NCI-H2227 treated with DMSO at 0.1 percent for 48 hours (cell line): ENCODE data around the gene ARNT2.
A peak's percentile ranks its signal among the peaks of the same experiment; 100 is the strongest.
"Not testable (repeated sequence)": the region's sequence is repeated elsewhere in the genome, so short reads cannot be mapped to it uniquely, and the experiment has no call there.

Experiments used
- DNase-seq: peaks from one replicate; lab custom pipeline; 2025; lab: John Stamatoyannopoulos, UW

The ARNT2 gene

DNA sequence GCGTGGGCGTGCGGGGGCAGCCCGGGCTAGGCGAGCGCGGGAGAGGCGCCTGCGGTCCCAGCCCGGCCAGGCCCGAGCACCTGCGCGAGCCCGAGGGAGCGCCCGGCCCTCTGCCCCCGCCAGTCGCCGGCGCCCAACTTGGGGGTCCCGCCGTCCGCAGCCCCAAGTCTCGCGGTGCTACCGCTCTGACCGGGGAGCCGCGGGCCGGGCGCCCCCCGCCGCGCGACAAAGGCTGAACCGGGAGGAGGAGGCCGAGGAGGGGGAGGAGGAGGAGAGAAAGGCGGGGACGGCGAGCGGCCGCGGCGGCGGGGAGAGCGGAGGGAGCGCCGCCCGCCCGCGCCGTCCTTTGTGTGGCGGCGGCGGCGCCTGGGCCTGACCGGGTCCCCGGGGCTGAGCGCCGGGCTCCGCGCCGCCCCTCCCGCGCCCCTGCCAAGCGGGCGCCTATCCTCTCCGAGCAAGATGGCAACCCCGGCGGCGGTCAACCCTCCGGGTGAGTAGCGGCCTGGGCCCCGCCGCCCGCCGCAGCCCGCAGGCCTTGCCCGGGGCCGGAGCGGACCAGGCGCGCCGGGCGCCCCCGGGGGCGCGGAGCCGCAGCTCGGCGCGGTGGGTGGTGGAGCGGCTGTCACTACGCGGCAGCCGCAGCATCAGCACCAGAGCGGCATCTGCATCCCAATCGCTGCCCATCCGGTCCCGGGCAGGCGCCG lies at the start of gene ARNT2:
ARNT2 (plus strand) TSS at position 326 of the 704 bp plus-strand sequence; CDS start at position 460, 134 bp downstream.
- peak; percentile 14 for DNase-seq

DNA sequence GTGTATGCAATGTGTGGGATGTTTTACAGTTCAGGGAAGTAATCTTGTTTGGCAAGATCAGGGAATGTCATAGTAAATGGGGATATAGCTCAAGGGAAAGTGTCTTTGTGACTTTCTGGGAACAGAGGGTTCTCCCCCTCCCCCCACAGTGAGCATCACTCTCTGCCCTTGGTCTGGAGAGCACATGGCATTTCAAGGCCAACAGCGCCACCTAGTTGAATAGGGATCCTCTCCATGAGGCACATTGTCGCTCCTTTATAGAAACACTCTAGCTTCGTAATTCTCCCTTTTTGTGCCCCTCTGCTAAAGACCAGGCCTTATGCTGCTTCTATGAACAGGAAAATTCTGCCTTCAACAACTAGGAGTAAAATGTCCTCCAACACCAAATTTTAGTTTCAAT lies 37.1 kb upstream of the ARNT2 start:
- DNase-seq: no peak

DNA sequence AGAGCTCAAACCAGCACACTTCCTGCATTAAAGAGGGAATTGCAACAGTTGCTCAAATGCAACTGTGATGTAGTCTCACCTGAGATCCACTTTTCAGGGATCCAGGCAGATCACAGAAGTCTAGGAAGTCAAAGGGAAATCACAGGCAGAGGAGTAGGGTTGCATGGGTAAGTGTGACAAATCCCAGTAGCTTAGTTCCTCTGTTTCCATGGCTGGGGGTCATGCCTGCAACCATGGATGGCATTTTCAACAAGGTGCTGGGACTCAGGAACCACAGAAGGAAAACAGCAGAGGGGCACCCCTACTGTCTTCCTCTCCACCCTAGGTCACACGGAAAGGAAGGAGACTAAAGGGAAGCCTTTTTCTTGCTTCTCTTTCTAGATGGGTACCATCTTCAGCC lies 36.5 kb upstream of the ARNT2 start:
- DNase-seq: no peak

DNA sequence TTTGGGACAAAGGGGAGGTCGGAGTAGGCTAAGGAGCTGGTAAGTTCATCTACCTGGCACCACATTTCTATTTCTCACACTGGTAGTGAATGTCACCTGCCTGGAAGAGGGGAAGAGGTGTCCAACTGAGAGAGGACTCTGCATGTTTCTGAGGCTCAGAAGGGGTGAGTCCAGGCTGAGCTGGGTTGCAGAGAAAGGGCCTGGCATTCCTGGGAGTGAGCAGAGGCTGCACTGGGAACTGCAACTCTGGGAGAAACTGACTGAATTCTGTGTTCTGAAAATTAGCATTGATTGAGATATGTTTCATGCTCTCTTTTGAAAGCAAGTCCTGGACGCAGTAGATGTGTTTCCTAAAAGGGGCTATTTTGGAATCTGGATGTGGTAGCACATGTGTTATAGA lies 32.3 kb upstream of the ARNT2 start:
- no peak for DNase-seq

DNA sequence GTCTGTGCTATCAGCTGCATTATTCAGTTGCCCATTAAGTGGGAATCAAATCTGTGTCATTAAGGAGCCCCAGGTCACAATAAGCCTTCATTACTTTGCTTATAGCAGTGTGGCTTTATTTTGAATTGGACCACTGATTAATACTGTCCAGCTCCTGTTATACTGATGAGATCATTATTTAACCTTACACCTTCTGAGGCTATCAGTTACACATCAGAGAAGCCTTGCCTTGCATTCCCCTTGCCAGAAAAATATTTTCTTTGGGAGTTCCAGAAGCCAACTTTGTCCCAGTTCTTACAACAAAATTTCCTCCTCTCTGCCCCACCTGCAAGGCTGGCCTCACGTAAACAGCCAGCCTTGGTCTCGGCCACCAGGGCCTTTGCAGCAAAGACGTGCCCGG lies 29.7 kb upstream of the ARNT2 start:
- DNase-seq: no peak

DNA sequence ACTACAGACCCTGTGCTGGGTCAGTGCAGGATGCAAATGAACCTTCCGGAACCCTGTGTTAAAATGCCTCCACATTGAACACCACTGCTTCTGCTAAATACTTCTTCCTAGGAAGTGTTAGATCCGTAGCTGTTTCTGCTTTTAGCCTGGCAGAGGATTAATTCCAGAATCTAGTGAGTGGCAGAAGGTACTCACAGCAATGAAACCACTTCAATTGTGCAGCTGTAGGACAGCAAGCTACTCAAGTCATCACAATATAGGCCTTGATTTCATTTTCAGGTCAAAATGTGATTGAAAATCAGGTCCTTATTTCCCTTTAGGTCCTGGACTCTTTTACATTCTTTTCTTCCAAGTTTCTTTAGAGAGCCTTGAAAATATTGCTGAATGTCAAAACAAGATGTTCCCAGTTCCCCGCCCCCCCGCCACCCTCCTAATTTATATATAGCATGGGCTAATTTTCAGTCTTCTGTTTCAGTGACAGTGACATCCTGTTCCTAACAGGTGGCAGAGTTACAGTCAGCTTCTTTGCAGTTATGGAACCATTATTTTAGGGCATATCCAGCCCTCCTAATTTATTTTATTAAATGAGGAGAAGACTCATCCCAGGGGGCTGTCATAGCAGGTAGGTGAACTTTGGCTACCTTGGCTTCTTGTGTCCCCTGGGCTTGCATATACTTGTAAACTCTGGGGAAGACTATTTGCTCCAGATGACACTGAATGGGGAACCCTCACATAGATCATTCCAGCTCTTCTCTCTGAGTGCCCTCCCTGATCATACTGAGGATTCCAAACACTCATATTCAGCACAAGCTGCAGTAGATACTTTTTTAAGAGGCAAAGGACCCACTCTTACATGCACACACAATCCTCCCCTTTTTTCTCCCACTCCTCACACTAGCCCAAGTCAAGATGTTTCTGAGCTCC lies 28.0 kb upstream of the ARNT2 start:
- DNase-seq: no peak

DNA sequence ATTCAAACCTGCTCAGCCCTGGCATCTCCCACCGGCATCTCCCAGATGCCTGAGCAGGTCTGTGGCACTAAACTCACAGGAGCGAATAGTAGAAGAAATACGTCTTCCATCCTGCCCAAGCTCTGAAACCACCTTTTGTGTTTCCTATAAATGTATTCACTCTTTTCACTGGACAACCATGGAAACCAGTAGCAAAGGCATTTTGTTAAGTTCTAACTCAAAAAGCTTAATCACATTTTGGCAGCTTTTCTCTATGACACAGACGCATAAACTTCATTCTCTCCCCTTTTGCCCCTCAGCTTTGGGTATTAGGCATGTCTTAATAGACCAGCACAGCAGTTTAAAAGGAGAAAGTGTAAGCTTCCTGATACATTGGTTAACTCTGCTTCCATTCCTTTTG lies 24.5 kb upstream of the ARNT2 start:
- no peak for DNase-seq

DNA sequence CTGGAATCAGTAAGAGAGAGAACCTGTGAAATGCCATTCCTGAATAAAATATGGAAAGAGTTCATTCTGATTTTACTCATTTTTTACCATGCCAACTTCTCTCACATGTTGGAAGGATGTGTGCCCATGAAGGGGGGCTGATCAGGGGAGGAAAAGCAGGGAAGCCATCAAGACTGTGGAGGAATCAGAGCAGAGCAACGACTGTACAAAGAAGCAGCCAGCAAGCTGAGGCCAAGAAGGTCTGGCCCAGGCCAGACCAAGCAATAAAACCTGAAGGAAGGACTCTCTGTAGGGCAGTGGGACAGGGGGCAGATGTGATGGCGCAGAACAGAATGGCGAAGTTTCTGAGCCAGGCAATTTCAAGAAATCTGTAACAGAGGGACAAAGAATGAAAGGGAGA lies 24.0 kb upstream of the ARNT2 start:
- DNase-seq: no peak

DNA sequence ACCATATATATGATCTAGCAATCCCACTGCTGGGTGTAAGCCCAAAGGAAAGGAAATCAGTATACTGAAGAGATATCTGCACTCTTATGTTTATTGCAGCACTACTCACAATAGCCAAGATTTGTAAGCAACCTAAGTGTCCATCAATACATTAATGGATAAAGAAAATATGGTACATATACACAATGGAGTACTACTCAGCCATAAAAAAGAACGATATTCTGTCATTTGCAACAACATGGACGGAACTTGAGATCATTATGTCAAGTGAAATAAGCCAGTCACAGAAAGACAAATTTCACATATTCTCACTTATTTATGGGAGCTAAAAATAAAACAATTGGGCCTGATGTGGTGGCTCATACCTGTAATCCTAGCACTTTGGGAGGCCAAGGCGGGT lies 21.9 kb upstream of the ARNT2 start:
- DNase-seq: no peak

DNA sequence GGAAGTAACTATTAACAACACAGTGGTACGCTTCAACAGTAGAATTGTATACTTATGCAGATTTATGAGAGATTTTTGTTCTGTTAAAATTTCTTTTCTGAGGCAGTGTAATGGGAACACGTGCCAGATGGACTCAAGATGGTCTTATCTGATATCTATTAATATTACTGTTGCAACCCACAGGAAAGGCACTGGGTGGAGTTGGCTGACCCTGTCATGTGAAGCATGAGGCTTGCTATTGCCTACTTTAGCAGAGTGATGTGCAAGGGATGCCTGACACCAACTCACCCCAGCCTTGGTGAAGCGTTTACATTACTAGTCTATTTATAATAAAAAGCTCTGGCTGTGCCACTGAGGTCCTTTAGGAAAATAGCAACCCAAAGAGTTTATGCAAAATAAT lies 19.8 kb upstream of the ARNT2 start:
- no peak for DNase-seq

DNA sequence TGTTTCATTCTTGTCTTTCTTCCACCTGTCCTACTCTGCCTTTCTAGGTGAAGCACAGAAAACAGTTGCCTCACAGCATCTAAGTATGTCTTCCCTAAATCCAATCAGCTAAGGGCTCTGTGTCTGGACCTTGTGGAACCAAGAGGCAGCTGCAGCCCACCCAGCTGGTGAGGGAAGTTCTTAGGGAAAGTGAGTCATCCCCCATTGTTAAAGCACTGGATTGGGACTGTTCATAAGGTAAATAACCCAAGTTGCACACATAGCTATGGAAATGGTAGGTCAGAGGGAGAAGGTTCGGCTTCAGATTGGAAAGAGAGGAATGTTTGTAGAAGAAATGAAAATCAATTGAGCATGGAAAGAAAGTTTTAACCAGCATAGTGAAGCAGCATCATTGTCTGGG lies 18.0 kb upstream of the ARNT2 start:
- DNase-seq: no peak

DNA sequence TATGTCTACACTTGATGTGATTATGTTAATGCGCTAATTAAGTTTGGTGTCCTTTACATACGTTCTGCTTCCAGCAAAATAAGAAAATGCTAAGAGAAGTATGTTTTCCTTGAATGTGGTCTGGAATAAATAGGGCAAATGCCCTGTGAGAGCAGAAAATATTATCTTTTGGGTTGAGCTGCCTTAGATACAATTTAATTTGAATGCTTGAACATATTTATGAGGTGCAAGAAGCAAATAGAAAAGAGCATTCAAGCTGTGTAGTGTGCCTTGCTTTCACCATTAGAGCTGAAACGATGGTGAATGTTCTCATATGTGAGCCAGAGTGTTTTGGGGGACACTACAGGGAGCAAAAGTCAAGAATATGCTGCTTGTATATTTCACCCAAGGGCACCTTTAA lies 15.9 kb upstream of the ARNT2 start:
- no peak for DNase-seq

DNA sequence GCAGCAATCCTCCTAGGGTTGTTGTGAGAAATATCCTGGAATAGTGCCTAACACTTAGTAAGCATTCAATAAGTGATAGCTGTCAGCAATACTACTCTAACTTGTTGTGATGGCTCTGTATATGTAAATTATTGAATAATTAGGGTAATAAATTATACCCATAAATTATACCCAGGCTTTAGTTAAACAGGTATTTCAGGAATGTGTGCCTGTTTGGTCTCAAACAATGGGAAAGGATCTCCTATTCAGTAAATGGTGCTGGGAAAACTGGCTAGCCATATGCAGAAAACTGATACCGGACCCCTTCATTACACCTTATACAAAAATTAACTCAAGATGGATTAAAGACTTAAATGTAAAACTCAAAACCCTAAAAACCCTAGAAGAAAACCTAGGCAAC lies 14.8 kb upstream of the ARNT2 start:
- DNase-seq: no peak

DNA sequence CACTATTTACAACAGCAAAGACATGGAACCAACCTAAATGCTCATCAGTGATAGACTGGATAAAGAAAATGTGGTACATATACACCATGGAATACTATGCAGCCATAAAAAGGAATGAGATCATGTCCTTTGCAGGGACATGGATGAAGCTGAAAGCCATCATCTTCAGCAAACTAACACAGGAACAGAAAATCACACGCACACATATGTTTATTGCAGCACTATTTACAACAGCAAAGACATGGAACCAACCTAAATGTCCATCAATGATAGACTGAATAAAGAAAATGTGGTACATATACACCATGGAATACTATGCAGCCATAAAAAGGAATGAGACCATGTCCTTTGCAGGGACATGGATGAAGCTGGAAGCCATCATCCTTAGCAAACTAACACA lies 13.2 kb upstream of the ARNT2 start:
- DNase-seq: not testable (repeated sequence)

DNA sequence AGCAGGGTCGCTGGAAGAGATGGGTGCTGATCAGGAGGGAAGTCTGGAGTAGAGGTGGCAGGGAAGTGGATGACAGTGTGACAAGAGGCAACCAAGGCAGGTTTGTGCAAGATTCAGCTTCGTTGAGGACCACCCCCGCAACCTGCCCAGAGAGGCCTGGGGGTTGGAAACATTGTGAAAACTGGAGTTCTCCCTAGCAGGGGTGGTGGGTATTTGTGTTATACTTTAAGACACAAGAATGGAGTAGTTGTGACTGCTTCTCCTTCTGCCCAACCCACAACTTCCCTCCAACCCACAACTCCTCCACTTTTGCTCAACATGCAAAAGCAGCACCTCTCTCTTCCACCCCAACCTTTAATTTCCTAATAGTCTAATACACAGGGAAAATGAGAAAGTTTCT lies 8.6 kb upstream of the ARNT2 start:
- DNase-seq: no peak

DNA sequence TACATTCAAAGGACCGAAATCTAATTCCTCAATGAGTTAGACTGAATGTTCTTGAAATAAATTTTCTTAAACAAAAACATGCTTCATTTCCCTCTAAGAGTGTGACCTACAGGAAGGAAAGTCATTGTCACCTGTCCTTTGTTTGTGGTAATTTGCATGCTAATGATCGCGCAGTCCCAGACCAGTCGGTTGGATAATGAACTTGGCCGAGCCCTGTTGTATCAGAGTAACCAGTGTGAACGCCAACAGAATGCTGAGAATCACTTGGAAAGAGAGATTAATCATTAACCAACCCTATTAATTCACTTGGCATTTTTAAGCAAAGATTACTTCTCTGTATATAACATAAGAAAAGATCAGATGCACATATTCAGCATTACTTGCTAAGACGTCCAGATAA lies 8.1 kb upstream of the ARNT2 start:
- DNase-seq: no peak

DNA sequence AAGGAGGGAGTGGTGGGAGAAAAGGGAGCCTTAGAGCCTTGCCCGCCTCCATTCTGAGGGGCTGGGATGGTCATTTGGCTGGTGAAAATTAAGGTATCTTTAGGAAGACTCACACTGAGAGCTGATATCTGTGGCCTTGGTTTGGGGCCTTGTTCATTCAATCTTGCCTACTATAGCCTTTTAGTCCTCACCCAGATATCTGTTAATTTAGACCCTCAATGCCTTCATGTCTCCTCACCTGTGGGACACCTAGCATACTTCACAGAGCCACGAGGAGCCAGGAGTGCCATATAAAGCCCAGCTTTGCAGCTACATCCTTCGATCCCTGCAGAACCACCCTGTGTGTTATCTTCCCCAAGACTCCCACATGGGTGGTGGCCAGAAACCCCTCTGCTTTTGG lies 4.7 kb upstream of the ARNT2 start:
- no peak for DNase-seq

DNA sequence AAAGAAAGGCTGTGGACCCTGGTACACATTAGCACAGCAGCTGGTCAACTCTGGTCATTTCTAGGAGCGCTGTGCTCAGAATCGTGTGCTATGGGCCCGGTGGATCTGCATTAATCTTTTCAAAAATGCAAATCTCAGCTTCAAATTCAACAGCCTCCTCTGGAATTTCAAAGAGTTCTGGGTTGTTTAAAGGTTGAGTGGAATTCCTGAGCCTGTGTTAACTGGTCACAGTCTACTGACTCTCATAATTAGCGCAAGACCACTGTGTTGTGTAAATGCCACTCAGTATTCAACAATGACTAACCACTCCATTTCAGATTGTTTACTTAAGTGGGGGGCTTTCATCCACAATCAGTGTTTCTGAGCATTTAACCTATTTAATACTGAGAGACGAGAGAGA lies 2.7 kb upstream of the ARNT2 start:
- DNase-seq: no peak

DNA sequence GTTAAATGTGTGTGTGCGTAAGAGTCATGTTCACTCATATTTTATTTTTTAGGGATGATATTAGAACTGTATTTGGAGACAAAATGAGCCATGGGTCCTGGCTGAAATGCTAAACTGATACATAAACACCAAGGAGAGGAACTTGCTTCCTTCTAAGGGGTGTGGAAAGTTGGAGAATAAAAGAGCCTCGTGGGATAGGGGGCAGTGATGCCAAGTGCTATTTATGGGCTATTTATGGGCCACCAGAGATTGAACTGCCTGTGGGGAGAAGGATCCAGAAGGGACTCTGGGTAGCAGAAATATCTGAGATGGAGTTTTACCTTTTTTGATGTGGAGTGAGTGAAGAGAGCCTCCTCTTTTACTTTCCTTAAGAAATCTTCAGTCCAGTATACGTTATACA lies 1.8 kb upstream of the ARNT2 start:
- no peak for DNase-seq

DNA sequence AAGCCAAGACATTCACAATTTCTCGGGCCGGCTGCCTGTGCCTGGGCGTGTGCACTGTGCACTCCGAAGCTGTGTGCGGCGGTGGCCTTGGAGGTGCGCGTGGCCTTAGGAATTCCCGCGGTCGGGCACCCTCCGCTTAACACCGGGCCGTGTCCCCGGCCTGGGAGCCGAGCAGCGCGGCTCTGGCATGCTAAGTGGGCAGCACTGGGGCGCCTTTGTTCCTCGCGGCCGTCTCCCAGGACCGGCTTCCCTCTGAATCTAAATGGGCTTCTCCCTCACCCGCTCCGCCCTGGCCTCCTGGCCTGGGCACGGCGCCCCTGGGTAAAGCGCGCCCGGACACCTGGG lies 498 bp upstream of the ARNT2 start:
- peak; percentile 7 for DNase-seq

DNA sequence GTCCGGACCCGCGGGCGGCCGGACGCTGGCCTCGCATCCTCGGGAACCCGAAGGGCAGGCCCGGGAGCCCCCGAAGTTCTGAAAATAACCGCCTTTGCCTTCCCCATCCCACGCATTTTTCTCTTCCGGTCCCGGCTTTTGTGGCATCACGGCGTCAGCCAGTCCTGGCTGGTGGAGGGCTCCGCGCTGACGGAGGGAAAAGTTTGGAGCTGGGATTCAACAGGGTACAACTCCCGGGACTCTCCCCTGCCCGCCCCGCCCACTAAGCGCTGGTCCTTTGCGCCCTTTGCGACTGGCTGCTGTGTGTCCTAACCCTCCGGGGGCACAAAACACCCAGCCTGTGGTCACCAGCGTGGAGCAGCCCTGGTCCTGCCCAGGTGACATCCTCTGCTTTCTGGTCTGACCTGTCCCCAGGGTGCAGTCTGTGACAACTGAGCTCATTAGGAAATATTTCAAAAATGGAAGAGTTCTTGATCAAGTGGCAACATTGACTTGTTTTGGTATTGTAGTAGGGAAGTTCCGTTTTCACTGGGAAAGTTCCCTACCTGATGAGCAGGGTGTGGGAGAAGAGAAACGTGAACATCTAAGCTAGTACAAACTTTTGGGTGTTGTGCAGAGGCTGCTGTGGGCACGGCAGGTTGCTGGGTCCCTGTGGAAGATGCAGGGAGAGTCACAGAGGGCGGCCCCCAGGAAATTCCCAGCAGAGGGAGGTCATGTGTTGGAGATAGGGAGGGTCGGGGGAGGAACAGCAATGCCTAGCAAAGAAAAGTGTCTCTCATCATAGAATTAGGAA lies 775 bp downstream of the ARNT2 start:
- DNase-seq: peak; percentile 7

DNA sequence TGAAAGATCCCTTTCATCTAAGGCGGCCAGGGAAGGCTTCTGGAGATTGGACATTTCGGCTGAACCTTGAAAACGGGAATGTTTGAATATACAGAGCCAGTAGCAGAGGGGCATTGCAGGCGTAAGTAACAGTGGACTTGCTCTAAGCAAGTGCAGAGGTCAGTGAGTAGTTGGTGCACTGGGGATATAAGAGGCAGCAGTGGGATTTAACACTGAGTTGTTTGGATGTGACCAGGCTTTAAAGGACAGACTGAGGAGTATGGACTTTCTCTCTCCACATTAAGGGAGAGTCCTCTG lies 1.3 kb downstream of the ARNT2 start:
- DNase-seq: no peak

DNA sequence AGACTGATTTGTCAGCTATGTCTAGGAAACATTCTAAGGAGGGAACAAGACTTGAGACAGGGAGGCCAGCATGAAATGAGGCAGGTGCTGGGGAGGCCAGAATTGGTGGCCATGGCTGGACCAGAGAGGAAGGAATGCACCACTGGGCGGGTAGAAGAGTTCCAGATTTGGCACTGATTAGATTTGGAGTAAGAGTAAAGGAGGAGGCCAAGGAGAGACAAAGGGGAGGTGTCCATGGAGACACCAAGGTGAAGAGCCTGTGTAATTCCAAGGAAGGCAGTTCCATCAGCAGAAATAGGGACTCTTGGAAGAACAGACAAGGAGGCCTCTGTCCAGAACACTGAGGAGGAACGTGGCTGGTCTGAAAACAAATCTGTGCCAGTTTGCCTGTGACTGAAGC lies 1.8 kb downstream of the ARNT2 start:
- no peak for DNase-seq
